Measurements from ENCODE around the gene GPD1.
A peak's percentile ranks its signal among the peaks of the same experiment; 100 is the strongest.
"Not testable (repeated sequence)": the region's sequence is repeated elsewhere in the genome, so short reads cannot be mapped to it uniquely, and the experiment has no call there.

The GPD1 gene

DNA sequence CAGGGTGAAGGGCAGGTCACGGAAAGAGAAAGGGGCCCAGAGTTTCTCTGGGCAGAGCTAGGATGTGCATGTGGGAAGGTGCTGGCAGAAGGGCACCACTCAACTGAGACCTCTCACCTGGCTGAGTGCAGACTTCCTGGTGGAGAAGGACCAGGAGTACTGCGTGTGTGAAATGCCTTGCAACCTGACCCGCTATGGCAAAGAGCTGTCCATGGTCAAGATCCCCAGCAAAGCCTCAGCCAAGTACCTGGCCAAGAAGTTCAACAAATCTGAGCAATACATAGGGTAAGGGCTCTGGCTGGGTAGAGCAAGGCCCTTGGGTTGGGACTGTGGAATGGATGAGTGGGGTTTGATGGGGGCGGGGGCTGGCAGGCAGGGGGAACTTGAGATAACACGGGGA lies 24.0 kb upstream of the GPD1 start:
- TF ChIP-seq, protein P1, sequence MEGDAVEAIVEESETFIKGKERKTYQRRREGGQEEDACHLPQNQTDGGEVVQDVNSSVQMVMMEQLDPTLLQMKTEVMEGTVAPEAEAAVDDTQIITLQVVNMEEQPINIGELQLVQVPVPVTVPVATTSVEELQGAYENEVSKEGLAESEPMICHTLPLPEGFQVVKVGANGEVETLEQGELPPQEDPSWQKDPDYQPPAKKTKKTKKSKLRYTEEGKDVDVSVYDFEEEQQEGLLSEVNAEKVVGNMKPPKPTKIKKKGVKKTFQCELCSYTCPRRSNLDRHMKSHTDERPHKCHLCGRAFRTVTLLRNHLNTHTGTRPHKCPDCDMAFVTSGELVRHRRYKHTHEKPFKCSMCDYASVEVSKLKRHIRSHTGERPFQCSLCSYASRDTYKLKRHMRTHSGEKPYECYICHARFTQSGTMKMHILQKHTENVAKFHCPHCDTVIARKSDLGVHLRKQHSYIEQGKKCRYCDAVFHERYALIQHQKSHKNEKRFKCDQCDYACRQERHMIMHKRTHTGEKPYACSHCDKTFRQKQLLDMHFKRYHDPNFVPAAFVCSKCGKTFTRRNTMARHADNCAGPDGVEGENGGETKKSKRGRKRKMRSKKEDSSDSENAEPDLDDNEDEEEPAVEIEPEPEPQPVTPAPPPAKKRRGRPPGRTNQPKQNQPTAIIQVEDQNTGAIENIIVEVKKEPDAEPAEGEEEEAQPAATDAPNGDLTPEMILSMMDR (IDR thresholded peaks at IDR 0.05; ENCODE audit: borderline replicate concordance, control extremely low read depth, extremely low read depth, insufficient read depth, missing control alignments): no peak
- in situ Hi-C loops (cut with MboI; ENCODE audit: low sequenced_read_pairs, unreplicated experiment): loop anchor here (5.0 kb wide), 1 partner anchor 93 kb away; no protein-coding TSS in a partner anchor
- DNase-seq (ENCODE audit: low spot score): no peak

DNA sequence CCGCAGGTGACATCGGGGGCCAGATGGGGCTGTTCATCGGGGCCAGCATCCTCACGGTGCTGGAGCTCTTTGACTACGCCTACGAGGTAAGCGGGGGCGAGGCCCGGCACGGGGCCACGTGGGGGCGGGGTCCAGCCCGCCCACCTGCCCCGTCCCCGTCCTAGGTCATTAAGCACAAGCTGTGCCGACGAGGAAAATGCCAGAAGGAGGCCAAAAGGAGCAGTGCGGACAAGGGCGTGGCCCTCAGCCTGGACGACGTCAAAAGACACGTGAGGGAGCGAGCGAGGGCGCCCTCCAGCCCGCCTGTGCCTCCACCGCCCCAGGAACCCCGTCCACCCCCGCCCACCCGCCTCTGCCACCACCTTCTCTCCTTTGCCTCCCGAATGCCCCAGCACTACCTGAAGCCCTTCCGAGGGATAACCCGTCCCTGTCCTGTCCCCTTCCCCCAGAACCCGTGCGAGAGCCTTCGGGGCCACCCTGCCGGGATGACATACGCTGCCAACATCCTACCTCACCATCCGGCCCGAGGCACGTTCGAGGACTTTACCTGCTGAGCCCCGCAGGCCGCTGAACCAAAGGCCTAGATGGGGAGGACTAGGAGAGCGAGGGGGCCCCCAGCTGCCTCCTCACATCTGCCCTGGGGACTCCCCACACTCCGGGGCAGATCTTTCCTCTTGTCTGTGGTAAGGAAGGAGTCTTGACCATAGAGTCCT lies 22.6 kb upstream of the GPD1 start:
- in situ Hi-C loops (cut with MboI; ENCODE audit: low sequenced_read_pairs, unreplicated experiment): loop anchor here (5.0 kb wide), 1 partner anchor 91 kb away; no protein-coding TSS in a partner anchor

GRCh38 chr12:50082644-50083043 lies 21.2 kb upstream of the GPD1 start:
- in situ Hi-C loops (cut with MboI; ENCODE audit: low sequenced_read_pairs, unreplicated experiment): loop anchor here (5.0 kb wide), 1 partner anchor 90 kb away; no protein-coding TSS in a partner anchor
- TF ChIP-seq, protein P1 (IDR thresholded peaks at IDR 0.05; ENCODE audit: borderline replicate concordance, control extremely low read depth, extremely low read depth, insufficient read depth, missing control alignments): no peak
- no peak for DNase-seq (ENCODE audit: low spot score)

More for the DNA sequence above, 22.6 kb upstream of the GPD1 start:
- DNase-seq (ENCODE audit: low spot score): no peak
- TF ChIP-seq, protein P1 (IDR thresholded peaks at IDR 0.05; ENCODE audit: borderline replicate concordance, control extremely low read depth, extremely low read depth, insufficient read depth, missing control alignments): no peak

GRCh38 chr12:50083301-50083700 lies 20.5 kb upstream of the GPD1 start:
- TF ChIP-seq, protein P1 (IDR thresholded peaks at IDR 0.05; ENCODE audit: borderline replicate concordance, control extremely low read depth, extremely low read depth, insufficient read depth, missing control alignments): no peak
- in situ Hi-C loops (cut with MboI; ENCODE audit: low sequenced_read_pairs, unreplicated experiment): loop anchor here (5.0 kb wide), 1 partner anchor 89 kb away; no protein-coding TSS in a partner anchor
- DNase-seq (ENCODE audit: low spot score): no peak

- in situ Hi-C loops (cut with MboI; ENCODE audit: low sequenced_read_pairs, unreplicated experiment): loop anchor here (5.0 kb wide), 1 partner anchor 88 kb away; no protein-coding TSS in a partner anchor
- not testable (repeated sequence) for DNase-seq (ENCODE audit: low spot score)
Observed at GRCh38 chr12:50084409-50084774, 19.4 kb upstream of the GPD1 start.

DNA sequence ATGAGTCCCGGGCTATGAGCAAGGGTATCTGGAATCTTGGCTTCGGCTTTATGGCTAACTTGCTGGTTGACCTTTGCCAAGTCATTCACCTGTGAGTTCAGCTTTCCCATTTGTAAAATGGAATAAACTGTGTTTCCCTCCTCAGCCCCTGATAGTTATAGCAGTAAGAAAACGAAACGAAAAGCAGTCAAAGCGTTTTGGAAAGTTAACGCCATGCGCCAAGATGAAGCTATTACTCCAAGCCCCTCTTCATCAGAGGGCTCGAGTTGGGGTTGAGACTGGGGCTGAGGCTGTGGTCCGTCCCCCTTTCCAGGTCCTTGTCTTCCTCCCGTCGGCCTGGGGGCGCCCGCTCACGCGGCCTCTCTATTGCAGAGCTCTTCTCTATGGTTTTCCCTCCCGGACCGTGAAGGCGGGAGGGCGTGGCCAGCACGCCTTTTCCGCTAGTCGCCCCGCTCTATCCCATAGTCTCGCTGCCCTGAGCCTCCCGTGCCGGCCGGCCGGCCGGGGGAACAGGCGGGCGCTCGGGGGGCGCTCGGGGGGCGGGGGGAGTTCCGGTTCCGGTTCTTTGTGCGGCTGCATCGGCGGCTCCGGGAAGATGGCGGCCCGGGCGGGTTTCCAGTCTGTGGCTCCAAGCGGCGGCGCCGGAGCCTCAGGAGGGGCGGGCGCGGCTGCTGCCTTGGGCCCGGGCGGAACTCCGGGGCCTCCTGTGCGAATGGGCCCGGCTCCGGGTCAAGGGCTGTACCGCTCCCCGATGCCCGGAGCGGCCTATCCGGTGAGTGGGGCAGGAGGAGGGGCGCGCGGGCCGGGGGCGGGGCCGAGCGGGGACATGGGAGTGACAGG lies 18.8 kb upstream of the GPD1 start, which contains the start of gene SMARCD1:
Gene SMARCD1, plus strand, starts transcription at position 568 of the 840 bp plus-strand sequence. Its CDS starts 28 bp downstream, at position 596.
- DNase-seq (ENCODE audit: low spot score): peak; percentile 93
- TF ChIP-seq, protein P1 (IDR thresholded peaks at IDR 0.05; ENCODE audit: borderline replicate concordance, control extremely low read depth, extremely low read depth, insufficient read depth, missing control alignments): peak; percentile 82
- in situ Hi-C loops (cut with MboI; ENCODE audit: low sequenced_read_pairs, unreplicated experiment): loop anchor here (5.0 kb wide), 1 partner anchor 87 kb away; no protein-coding TSS in a partner anchor

All from GM13976 (cell line).